ENCODE measurements around the gene FAM111B. TPM values are rescaled to one million over a fixed set of nuclear protein-coding genes. Genes with fewer than 3 reads are reported as not detected.

The FAM111B gene
- total and polyA plus RNA-seq, 3 donors from 2014 or later: 0.24 to 0.81 TPM; not detected in 1

GRCh38 chr11:59158206-59159068 lies 51.4 kb downstream of the FAM111B start:
- whole genome bisulfite sequencing, 2 donors: 37 to 40% methylated on average over 8 of the region's 8 CpGs
- H3K27ac ChIP-seq: no peak overlapping the region
- DNase-seq: peak; percentile 76
- H3K4me1 ChIP-seq: peaks cover 4% of the 10 kb centered on the region
- intact Hi-C loops (cut with DNase I; ENCODE audit: low total_unique reads): no loop called here
- H3K36me3 ChIP-seq (ENCODE audit: low read depth, missing control alignments): no peaks in the 10 kb centered on the region
- no peak overlapping the region for H3K4me3 ChIP-seq
- TF ChIP-seq POLR2A (IDR thresholded peaks at IDR 0.05): no peak
- TF ChIP-seq, protein P1, sequence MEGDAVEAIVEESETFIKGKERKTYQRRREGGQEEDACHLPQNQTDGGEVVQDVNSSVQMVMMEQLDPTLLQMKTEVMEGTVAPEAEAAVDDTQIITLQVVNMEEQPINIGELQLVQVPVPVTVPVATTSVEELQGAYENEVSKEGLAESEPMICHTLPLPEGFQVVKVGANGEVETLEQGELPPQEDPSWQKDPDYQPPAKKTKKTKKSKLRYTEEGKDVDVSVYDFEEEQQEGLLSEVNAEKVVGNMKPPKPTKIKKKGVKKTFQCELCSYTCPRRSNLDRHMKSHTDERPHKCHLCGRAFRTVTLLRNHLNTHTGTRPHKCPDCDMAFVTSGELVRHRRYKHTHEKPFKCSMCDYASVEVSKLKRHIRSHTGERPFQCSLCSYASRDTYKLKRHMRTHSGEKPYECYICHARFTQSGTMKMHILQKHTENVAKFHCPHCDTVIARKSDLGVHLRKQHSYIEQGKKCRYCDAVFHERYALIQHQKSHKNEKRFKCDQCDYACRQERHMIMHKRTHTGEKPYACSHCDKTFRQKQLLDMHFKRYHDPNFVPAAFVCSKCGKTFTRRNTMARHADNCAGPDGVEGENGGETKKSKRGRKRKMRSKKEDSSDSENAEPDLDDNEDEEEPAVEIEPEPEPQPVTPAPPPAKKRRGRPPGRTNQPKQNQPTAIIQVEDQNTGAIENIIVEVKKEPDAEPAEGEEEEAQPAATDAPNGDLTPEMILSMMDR (IDR thresholded peaks at IDR 0.05): peak; percentile 56 to 79 (median 75)
- H3K9me3 ChIP-seq: no peaks in the 10 kb centered on the region
- no peaks in the 10 kb centered on the region for H3K27me3 ChIP-seq

GRCh38 chr11:59164028-59164427 lies 57.0 kb downstream of the FAM111B start:
- no peak for DNase-seq
- intact Hi-C loops (cut with DNase I; ENCODE audit: low total_unique reads): no loop called here
- Histone ChIP-seq H3K4me1 (no peaks in the 10 kb centered on the region), H3K4me3 (no peak overlapping the region), H3K36me3 (ENCODE audit: low read depth, missing control alignments) (no peaks in the 10 kb centered on the region), H3K9me3 (no peaks in the 10 kb centered on the region), H3K27me3 (no peaks in the 10 kb centered on the region), H3K27ac (no peak overlapping the region)
- WGBS, 2 donors: 59 to 63% methylated on average over 3 of the region's 3 CpGs
- TF ChIP-seq, protein P1 (IDR thresholded peaks at IDR 0.05): no peak
- no peak for TF ChIP-seq POLR2A (IDR thresholded peaks at IDR 0.05)

GRCh38 chr11:59171508-59172322 lies 64.7 kb downstream of the FAM111B start, which contains the start of gene DTX4:
Gene DTX4, plus strand, starts transcription at chr11:59172132. Its CDS starts 464 bp downstream, at chr11:59172596.
- H3K4me3 ChIP-seq: peak within 1 kb of the TSS; percentile 69 to 70
- DNase-seq: peak; percentile 97
- H3K4me1 ChIP-seq: peaks cover 21% of the 10 kb centered on the region
- intact Hi-C loops (cut with DNase I; ENCODE audit: low total_unique reads): loop anchor here (5.0 to 10.0 kb wide), 2 partner anchors 36 to 113 kb away; no protein-coding TSS in a partner anchor
- H3K36me3 ChIP-seq (ENCODE audit: low read depth, missing control alignments): no peaks in the 10 kb centered on the region
- 1% methylated on average over 33 to 38 of the region's 64 CpGs for WGBS, 2 donors
- peak within 1 kb of the TSS; percentile 37 to 68 for H3K27ac ChIP-seq
- no peaks in the 10 kb centered on the region for H3K27me3 ChIP-seq
- no peaks in the 10 kb centered on the region for H3K9me3 ChIP-seq
- TF ChIP-seq POLR2A (IDR thresholded peaks at IDR 0.05): no peak
- TF ChIP-seq, protein P1 (IDR thresholded peaks at IDR 0.05): peak; percentile 83 to 97 (median 95)

DNA sequence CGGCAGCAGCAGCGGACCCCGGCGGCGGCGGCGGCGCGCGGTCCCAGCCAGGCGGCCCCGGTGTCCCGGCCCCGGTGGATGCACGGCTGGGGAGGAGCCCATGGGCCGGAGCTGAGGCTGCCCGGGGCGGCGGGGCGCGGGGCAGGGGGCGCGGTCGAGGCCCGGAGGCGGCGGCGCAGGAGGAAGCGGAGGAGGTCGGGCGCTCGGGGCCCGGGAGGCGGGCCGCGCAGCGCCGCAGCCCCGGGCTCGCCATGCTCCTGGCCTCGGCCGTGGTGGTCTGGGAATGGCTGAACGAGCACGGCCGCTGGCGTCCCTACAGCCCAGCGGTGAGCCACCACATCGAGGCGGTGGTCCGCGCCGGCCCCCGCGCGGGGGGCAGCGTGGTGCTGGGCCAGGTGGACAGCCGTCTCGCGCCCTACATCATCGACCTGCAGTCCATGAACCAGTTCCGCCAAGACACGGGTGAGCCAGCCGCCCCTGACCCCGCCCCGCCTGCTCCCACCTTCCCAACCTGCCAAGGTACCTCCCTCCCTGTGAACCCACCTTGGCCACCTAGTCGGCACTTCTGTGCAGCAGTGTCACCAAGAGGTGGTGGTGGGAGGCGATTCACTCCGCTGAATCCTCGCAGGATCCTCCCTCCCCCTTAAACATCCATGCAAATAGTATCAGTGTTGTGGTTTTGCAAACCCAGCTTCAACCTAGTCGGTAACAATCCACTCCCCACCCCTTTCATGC lies 65.5 kb downstream of the FAM111B start:
- intact Hi-C loops (cut with DNase I; ENCODE audit: low total_unique reads): loop anchor here (5.0 to 10.0 kb wide), 2 partner anchors 35 to 112 kb away; no protein-coding TSS in a partner anchor
- Histone ChIP-seq H3K4me1 (peaks cover 21% of the 10 kb centered on the region), H3K9me3 (no peaks in the 10 kb centered on the region), H3K27me3 (no peaks in the 10 kb centered on the region), H3K27ac (peak overlapping the region; percentile 37 to 57), H3K4me3 (peak overlapping the region; percentile 69 to 70), H3K36me3 (ENCODE audit: low read depth, missing control alignments) (no peaks in the 10 kb centered on the region)
- DNase-seq: peak; percentile 38
- TF ChIP-seq, protein P1 (IDR thresholded peaks at IDR 0.05): no peak
- TF ChIP-seq POLR2A (IDR thresholded peaks at IDR 0.05): no peak
- 0% methylated on average over 10 to 37 of the region's 70 CpGs for WGBS, 2 donors

Measured in testis (tissue), 3 donors.